Measurements from ENCODE around the gene RTN4R.

RTN4R gene

GRCh38 chr22:20211997-20212753, 55.9 kb downstream of the RTN4R start:
- peak; percentile 50 for DNase-seq

- no peak for DNase-seq
Measured at GRCh38 chr22:20211409-20211996, 56.6 kb downstream of the RTN4R start.

- no peak for DNase-seq
Measured at GRCh38 chr22:20210473-20211059, 57.6 kb downstream of the RTN4R start.

- DNase-seq, result no peak
Measured at GRCh38 chr22:20209761-20210250, 58.3 kb downstream of the RTN4R start.

- DNase-seq, result no peak
Measured at GRCh38 chr22:20208713-20209310, 59.3 kb downstream of the RTN4R start.

GRCh38 chr22:20207277-20208025, 60.7 kb downstream of the RTN4R start:
- DNase-seq, result no peak

GRCh38 chr22:20206709-20207215, 61.4 kb downstream of the RTN4R start:
- no peak for DNase-seq

GRCh38 chr22:20205964-20206708, 62.0 kb downstream of the RTN4R start:
- peak; percentile 69 for DNase-seq

GRCh38 chr22:20205464-20205963, 62.6 kb downstream of the RTN4R start:
- DNase-seq, result no peak

GRCh38 chr22:20204806-20205205, 63.3 kb downstream of the RTN4R start:
- DNase-seq, result peak; percentile 53

GRCh38 chr22:20204311-20204710, 63.8 kb downstream of the RTN4R start:
- DNase-seq, result no peak

GRCh38 chr22:20203552-20204201, 64.4 kb downstream of the RTN4R start:
- no peak for DNase-seq

GRCh38 chr22:20203142-20203551, 65.0 kb downstream of the RTN4R start:
- DNase-seq, result no peak

GRCh38 chr22:20201837-20202392, 66.2 kb downstream of the RTN4R start:
- no peak for DNase-seq

- no peak for DNase-seq
Measured at GRCh38 chr22:20199906-20200305, 68.2 kb downstream of the RTN4R start.

GRCh38 chr22:20199413-20199842, 68.7 kb downstream of the RTN4R start:
- DNase-seq, result no peak

GRCh38 chr22:20198557-20199319, 69.4 kb downstream of the RTN4R start:
- no peak for DNase-seq

GRCh38 chr22:20197407-20198030, 70.6 kb downstream of the RTN4R start:
- DNase-seq, result no peak

- DNase-seq, result no peak
Measured at GRCh38 chr22:20196094-20196842, 71.8 kb downstream of the RTN4R start.
